Measurements from ENCODE around the gene ENOPH1. TPM values are rescaled to one million over a fixed set of nuclear protein-coding genes. Genes with fewer than 3 reads are reported as not detected.
"Not testable (repeated sequence)": the region's sequence is repeated elsewhere in the genome, so short reads cannot be mapped to it uniquely, and the experiment has no call there.

Gene ENOPH1
- total RNA-seq, 2 experiments from 2014 or later, result 78.9 to 83.5 TPM

DNA sequence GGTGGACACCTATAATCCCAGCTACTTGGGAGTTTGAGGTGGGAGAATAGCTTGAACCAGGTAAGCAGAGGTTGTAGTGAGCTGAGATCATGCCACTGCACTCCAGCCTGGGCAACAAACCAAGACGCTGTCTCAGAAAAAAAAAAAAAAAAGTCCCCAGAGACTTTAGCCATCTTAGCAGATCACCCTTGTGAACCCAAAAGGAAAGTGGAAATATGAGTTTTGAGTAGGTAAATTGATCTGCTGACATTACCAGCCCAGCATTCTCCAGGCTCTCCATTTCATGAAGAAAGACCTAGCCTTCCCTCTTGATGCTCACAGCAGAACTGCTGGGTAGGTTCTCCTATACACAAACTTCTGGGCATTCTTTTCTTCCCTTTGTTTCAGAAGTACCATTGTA, 32.1 kb upstream of the ENOPH1 start:
- intact Hi-C loops (cut with micrococcal nuclease), result no loop called here
- TF ChIP-seq, protein P1, sequence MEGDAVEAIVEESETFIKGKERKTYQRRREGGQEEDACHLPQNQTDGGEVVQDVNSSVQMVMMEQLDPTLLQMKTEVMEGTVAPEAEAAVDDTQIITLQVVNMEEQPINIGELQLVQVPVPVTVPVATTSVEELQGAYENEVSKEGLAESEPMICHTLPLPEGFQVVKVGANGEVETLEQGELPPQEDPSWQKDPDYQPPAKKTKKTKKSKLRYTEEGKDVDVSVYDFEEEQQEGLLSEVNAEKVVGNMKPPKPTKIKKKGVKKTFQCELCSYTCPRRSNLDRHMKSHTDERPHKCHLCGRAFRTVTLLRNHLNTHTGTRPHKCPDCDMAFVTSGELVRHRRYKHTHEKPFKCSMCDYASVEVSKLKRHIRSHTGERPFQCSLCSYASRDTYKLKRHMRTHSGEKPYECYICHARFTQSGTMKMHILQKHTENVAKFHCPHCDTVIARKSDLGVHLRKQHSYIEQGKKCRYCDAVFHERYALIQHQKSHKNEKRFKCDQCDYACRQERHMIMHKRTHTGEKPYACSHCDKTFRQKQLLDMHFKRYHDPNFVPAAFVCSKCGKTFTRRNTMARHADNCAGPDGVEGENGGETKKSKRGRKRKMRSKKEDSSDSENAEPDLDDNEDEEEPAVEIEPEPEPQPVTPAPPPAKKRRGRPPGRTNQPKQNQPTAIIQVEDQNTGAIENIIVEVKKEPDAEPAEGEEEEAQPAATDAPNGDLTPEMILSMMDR (IDR thresholded peaks at IDR 0.05), result no peak
- Mint-ChIP-seq H3K4me3 (no peak overlapping the region), H3K36me3 (ENCODE audit: low read depth) (no peaks in the 10 kb centered on the region), H3K9me3 (no peaks in the 10 kb centered on the region), H3K4me1 (ENCODE audit: low read depth) (no peaks in the 10 kb centered on the region), H3K27ac (no peak overlapping the region), H3K27me3 (no peaks in the 10 kb centered on the region)
- ChIA-PET CTCF (interaction anchor here (1.7 kb wide), 1 partner anchor 341 kb away, joined by 6 read pairs; no protein-coding TSS in a partner anchor), POLR2A (no interaction called here)
- DNase-seq, result no peak
- no peak for ATAC-seq

DNA sequence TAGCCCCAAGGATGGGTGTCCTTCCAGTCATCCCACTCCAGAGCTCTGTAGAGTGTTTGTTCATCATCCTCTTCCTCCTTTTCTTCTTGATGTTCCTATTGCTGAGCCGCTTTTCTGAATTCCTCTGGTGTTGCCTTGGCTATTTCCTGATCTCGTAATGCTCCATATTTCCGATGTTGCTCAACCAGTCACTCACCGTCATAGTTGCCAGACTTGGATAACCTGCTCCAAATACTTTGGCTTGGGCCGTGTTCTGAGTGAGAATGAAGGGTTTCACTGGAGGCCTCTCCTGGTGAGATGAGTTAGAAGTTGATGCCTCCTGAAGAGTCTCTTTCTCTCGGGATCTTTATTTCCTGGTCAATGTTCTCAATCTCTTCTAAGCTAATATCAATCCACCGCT, 28.8 kb upstream of the ENOPH1 start:
- H3K4me1 Mint-ChIP-seq (ENCODE audit: low read depth), result no peaks in the 10 kb centered on the region
- no peak overlapping the region for H3K4me3 Mint-ChIP-seq
- ChIA-PET CTCF (no interaction called here), POLR2A (interaction anchor here (1.2 kb wide), 1 partner anchor 22 kb away, joined by 3 read pairs; no protein-coding TSS in a partner anchor)
- no peak overlapping the region for H3K27ac Mint-ChIP-seq
- DNase-seq (no peak), ATAC-seq (no peak)
- TF ChIP-seq, protein P1 (IDR thresholded peaks at IDR 0.05), result no peak
- H3K36me3 Mint-ChIP-seq (ENCODE audit: low read depth), result no peaks in the 10 kb centered on the region
- intact Hi-C loops (cut with micrococcal nuclease), result no loop called here
- no peaks in the 10 kb centered on the region for H3K27me3 Mint-ChIP-seq
- H3K9me3 Mint-ChIP-seq, result no peaks in the 10 kb centered on the region

DNA sequence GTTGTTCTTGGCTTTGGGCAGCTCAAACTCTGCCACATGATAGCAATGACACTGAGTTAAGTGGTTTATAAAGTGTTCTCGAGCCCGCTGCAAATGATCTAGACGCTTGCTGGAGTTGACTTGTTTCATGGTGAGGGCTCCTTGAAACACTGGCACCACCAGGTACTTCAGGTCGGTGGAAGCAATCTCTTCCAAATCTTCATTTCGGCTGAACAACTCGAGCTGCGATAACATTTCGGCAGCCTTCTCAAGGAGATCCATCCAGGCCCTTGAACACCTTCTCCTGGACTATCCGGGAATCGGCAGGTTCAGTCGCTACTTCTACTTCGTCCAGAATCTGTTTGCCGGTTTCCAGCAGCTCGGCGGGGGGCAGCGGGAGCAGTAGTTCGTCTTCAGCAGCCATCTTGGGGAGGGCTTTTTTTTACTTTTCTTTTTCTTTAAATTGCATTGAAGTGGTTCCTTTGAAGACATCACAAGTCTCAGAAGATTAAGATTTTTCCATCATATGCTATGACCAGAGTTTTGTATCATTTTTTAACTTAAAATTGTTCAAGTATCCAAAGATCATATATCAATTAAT, 28.1 kb upstream of the ENOPH1 start:
- no peak for DNase-seq
- CTCF ChIA-PET, result no interaction called here
- intact Hi-C loops (cut with micrococcal nuclease), result no loop called here

DNA sequence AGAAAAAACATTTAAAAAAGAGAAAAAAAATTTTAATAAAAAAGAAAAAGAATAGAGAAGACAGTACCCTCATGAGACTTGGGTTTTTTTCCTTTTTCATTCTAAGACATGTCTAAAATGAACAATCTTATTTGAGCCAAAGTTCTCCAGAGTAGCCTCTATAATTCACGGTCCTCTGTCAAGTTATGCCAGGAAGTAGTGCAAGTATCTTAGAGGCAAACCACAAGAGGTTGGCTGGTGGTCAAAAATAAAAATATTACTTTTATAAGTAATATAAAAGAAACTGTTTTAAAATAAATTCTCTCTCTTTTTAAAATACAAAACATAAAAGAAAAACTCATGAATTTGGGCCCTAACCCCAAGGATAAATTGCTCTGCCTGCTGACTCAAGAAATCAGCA, 26.7 kb upstream of the ENOPH1 start:
- Mint-ChIP-seq H3K4me1 (ENCODE audit: low read depth) (no peaks in the 10 kb centered on the region), H3K9me3 (no peaks in the 10 kb centered on the region), H3K4me3 (no peak overlapping the region), H3K27ac (no peak overlapping the region), H3K36me3 (ENCODE audit: low read depth) (no peaks in the 10 kb centered on the region), H3K27me3 (no peaks in the 10 kb centered on the region)
- DNase-seq, result no peak
- intact Hi-C loops (cut with micrococcal nuclease), result no loop called here
- ChIA-PET POLR2A (no interaction called here), CTCF (no interaction called here)
- TF ChIP-seq, protein P1 (IDR thresholded peaks at IDR 0.05), result no peak
- ATAC-seq, result no peak

More for the DNA sequence above, 28.1 kb upstream of the ENOPH1 start:
- Mint-ChIP-seq H3K27ac (no peak overlapping the region), H3K4me3 (no peak overlapping the region), H3K4me1 (ENCODE audit: low read depth) (no peaks in the 10 kb centered on the region), H3K27me3 (no peaks in the 10 kb centered on the region), H3K9me3 (no peaks in the 10 kb centered on the region), H3K36me3 (ENCODE audit: low read depth) (no peaks in the 10 kb centered on the region)
- ATAC-seq, result no peak
- POLR2A ChIA-PET, result interaction anchor here (1.2 kb wide), 1 partner anchor 21 kb away, joined by 3 read pairs; no protein-coding TSS in a partner anchor
- TF ChIP-seq, protein P1 (IDR thresholded peaks at IDR 0.05), result no peak

DNA sequence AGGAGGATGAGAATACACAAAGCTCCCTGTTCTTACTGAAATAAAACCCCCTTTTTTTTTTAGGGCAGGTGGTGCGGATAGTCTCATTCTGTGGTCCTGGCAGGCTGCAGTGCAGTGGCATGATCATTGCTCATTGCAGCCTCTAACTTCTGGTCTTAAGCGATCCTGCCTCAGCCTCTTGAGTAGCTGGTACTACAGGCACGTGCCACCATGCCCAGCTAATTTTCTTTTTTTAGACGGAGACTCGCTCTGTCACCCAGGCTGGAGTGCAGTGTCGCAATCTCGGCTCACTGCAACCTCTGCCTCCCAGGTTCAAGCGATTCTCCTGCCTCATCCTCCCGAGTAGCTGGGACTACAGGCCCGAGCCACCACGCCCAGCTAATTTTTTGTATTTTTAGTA, 15.3 kb upstream of the ENOPH1 start:
- H3K9me3 Mint-ChIP-seq; H3K27ac Mint-ChIP-seq; H3K36me3 Mint-ChIP-seq (ENCODE audit: low read depth); H3K4me3 Mint-ChIP-seq; intact Hi-C loops (cut with micrococcal nuclease); ATAC-seq; DNase-seq; H3K4me1 Mint-ChIP-seq (ENCODE audit: low read depth): not testable (repeated sequence)
- CTCF ChIA-PET, result interaction anchor here (1.1 to 2.4 kb wide), 2 partner anchors 9 to 14 kb away, joined by 4 to 12 read pairs; no protein-coding TSS in a partner anchor
- POLR2A ChIA-PET, result interaction anchor here (1.6 kb wide), 1 partner anchor 14 kb away, joined by 4 read pairs; no protein-coding TSS in a partner anchor
- peaks cover 12% of the 10 kb centered on the region for H3K27me3 Mint-ChIP-seq
